ENCODE data around the gene TCP11L2.
"Not testable (repeated sequence)": the region's sequence is repeated elsewhere in the genome, so short reads cannot be mapped to it uniquely, and the experiment has no call there.

TCP11L2 gene

DNA sequence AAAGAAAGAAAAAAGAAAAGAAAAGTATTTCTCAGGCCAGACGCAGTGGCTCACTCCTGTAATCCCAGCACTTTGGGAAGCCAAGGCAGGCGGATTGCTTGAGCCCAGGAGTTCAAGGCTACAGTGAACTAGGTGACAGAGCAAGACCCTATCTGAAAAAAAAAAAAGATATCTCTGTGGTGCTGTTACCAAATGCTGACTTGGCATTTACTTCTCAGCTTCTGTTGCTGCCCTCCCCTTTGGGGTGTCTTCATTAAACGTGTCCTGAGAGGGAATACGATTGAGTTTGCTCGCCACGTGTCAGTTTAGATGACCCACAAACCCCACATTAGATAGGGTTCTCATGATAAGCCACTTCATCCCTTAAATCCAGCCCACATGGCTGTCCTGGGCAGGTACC is 50.6 kb downstream of the TCP11L2 start:
- DNase-seq, result no peak

DNA sequence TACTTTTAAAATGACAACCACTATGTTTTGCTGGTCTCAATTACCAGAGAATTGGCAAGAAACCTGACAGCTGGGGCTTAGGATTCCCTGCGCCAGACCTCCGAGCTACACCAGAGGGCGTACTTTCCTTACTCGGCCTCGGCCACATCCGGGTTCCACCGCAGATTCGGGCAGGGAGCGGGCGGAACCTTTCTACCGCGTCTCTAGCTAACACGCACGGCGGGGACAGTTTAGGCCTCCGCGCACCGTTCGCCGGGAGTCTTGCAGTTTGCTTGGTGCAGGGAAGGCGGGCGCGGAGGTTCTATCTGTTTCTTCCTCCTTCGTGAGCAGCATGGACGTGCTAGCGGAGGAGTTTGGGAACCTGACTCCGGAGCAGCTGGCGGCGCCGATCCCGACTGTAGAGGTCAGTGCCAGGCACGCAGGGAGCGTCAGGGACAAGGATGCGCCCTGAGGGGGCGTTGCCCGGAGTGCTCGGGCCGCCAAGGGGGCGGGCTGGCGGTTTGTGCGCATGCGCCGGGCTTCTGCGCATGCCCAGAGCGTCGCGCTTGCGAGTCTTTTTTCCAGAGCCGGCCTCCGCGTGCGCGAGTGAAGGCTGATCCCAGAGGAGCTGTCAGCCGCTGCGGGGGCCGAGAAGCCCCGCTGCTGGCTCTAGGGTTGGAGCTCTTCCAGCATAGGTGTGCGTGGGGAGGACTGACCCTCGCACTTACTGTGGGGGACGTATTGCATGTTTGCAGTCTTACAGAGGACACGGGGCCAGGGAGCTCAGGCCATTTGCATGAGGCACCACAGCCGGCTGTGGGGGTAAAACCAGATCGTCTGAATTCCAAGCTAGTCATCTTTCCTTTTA is 55.2 kb downstream of the TCP11L2 start, which contains the start of gene POLR3B:
Gene POLR3B (plus strand): TSS at position 200 of the 847 bp plus-strand sequence. CDS start 132 bp downstream, at position 332.
- DNase-seq, result peak; percentile 96

GRCh38 chr12:106358396-106359241 is 56.1 kb downstream of the TCP11L2 start:
- no peak for DNase-seq

GRCh38 chr12:106359646-106360399 is 57.3 kb downstream of the TCP11L2 start:
- DNase-seq, result no peak

GRCh38 chr12:106360400-106360994 is 58.0 kb downstream of the TCP11L2 start:
- no peak for DNase-seq

DNA sequence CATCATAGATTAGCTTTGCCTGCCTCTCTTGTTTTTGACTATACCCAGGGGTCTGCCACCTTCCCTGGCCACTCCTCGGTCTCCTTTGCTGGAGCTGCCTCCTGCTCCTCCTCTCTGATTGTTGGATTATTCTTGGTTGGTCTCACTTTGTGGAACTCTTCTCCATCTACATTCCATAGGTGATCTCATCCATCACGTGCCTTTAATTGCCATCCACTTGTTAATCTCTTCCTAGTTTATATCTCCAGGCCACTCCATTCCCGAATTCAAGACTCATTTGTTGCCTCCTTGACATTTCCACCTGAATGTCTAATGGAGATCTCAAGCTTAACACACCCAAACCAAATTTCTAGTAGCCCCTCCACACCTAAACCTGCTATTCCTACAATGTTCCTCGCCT is 60.4 kb downstream of the TCP11L2 start:
- no peak for DNase-seq

- no peak for DNase-seq
These were observed 61.7 kb downstream of the TCP11L2 start for GRCh38 chr12:106364261-106364660.

DNA sequence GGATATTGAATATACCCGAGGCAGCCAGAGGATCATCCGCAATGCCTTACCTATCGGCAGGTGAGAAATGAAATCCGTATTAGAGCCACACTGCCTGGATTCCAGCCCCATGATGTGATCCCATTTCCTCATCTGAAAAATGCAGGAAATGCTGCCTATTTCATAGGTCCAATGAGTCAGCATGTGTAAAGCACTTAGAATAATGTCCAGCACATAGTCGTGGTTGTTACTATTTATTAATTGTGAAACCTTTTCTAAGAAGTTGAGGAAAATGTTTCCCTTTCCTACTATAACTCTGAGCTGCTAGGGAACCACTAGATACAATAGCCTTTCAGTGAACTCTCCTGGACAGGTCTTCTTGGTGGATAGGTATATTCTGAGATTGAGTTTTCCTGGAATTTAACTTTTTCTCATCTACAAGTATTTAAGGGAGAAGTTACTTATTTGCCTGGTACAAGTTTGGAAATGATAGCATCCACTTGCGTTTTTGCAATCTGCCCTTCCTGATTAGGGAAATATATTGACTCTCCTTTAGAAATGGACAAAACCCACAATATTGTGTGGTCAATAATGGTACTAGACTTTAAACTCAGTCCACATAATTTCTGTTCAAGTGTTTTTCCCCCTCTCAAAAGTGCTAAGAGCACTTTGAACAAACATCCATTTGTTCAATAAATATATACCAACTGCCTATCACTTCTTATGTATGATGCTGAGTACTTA is 67.3 kb downstream of the TCP11L2 start:
- DNase-seq, result no peak

DNA sequence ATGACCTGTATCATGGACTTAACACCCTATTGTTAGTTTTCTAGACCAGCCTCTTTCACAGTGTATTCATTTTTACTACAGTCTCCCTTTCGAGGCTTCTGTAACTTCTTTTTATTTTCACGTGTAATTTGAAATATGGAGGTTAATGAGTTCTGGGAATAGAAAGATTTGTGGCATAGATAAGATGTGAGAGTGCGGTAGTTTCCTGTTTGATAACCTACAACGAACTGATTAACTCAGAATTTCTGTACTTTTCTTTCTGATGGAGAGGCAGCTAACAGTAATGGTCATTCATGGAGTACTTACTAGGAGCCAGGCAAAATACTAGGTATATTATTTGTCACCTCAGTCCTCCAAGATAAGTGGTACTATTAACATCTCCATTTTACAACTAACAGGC is 76.3 kb downstream of the TCP11L2 start:
- DNase-seq, result no peak

DNA sequence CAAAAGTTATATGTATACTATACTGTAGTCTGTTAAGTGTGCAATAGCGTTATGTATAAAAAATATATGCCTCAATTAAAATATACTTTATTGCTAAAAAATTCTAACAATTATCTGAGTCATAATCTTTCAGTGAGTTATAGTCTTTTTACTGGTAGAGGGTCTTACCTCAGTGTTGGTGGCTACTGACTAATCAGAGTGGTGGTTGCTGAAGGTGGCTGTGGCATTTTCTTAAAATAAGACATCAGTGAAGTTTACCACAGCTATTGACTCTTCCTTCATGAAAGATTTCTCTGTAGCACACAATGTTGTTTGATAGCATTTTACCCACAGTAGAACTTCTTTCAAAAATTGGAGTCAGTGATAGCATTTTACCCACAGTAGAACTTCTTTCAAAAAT is 78.4 kb downstream of the TCP11L2 start:
- no peak for DNase-seq

GRCh38 chr12:106381866-106382265 is 79.3 kb downstream of the TCP11L2 start:
- DNase-seq, result not testable (repeated sequence)

- no peak for DNase-seq
These were observed 84.4 kb downstream of the TCP11L2 start for GRCh38 chr12:106386813-106387535.

DNA sequence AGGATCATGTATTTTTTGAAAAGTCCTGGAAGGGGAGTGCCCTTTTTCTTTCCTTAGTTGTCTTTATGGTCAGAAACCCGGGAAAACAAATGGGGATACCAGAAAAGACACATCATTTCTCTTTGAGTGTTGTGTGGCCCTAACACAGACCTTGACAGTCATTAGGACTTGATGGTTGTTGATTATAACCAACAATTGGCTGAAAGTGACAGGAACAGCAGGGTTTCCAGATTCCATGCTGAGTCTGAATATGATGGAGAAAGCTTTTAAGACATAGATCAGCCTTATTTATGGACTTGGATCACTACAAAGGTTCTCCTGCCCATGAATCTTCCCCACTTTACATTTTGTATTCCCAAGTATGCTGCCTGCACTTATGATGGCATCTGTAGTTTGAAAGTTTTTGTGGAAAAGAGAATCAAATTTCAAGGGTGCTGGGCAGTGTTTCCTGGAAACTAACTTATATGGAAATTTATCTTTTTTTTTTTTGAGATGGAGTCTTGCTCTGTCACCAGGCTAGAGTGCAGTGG is 85.4 kb downstream of the TCP11L2 start:
- DNase-seq, result no peak

- no peak for DNase-seq
These were observed 86.6 kb downstream of the TCP11L2 start for GRCh38 chr12:106389151-106389550.

DNA sequence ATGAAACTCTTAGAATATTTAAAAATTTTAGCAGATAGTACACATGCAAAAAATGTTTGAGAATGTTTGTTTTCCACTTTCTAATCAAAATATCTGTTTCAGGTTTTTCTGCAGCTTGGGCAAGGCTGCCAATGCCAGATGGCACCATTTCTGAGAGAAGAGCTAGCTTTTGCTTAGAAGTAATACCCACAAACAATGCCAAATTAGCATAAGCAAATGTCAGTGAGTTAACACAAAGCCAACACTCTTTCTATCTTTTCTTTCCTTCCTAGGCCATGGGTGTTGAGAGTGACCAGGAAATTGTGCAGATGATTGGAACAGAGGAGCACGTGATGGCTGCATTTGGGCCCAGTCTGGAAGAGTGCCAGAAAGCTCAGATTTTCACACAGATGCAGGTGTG is 90.2 kb downstream of the TCP11L2 start:
- DNase-seq, result no peak
